GM12878 (cell line): Measurements from ENCODE around the gene RAB3A. TPM values are rescaled to one million over a fixed set of nuclear protein-coding genes. Genes with fewer than 3 reads are reported as not detected.

ENCODE experiments used
- CBFB ChIP-seq: IDR thresholded peaks from 2 replicates; pipeline ENCODE4 v1.6.1; 2016; ENCODE audit warnings: antibody characterized with exemption, low read depth
- CBX5 ChIP-seq: sonication (generic); IDR thresholded peaks from 2 replicates; pipeline ENCODE4 v1.6.1; 2016; ENCODE audit warnings: low read depth, moderate library complexity, mild to moderate bottlenecking, inconsistent platforms
- CHD4 ChIP-seq: fragments of 200-600 bp; sonication (generic); IDR thresholded peaks from 2 replicates; pipeline ENCODE4 v1.6.1; 2016; ENCODE audit warnings: mild to moderate bottlenecking
- DPF2 ChIP-seq: fragments of 450-650 bp; IDR thresholded peaks from 2 replicates; pipeline ENCODE4 v1.6.1; 2017; ENCODE audit warnings: mild to moderate bottlenecking
- EGR1 ChIP-seq, 2 experiments: IDR thresholded peaks; 1 replicate in 1 of 2; 2 replicates in 1 of 2; pipeline ENCODE4 v1.6.1; 2011 to 2012; ENCODE audit warnings: low read depth in 2 of 2, low read length in 2 of 2, borderline replicate concordance in 1 of 2, mild to moderate bottlenecking in 1 of 2, moderate library complexity in 1 of 2
- EP300 ChIP-seq, 2 experiments: fragments of 150-350 bp in 1 of 2; IDR thresholded peaks; 2 replicates each; pipeline ENCODE4 v1.6.1; 2011 to 2012; ENCODE audit warnings: low read depth in 2 of 2, low read length in 2 of 2, borderline replicate concordance in 1 of 2, improper control_type of control experiment in 1 of 2, inconsistent platforms in 1 of 2; ENCODE audit not compliant: control insufficient read depth in 1 of 2
- GABPA ChIP-seq: IDR thresholded peaks from 2 replicates; pipeline ENCODE4 v1.6.1; 2014; ENCODE audit warnings: antibody characterized with exemption, low read depth, mild to moderate bottlenecking, inconsistent platforms
- KLF5 ChIP-seq: fragments of 450-650 bp; IDR thresholded peaks from 2 replicates; pipeline ENCODE4 v1.6.1; 2014; ENCODE audit warnings: mild to moderate bottlenecking; ENCODE audit not compliant: partially characterized antibody
- NFIC ChIP-seq: IDR thresholded peaks from 2 replicates; pipeline ENCODE4 v1.6.1; 2012; ENCODE audit warnings: low read depth, mild to moderate bottlenecking, inconsistent platforms, low read length, moderate library complexity
- POLR2AphosphoS2 ChIP-seq: IDR thresholded peaks from 2 replicates; pipeline ENCODE4 v1.6.1; 2011; ENCODE audit warnings: low read depth, mild to moderate bottlenecking, low read length, improper control_type of control experiment, moderate library complexity
- POLR2AphosphoS5 ChIP-seq: IDR thresholded peaks from 2 replicates; pipeline ENCODE4 v1.6.1; 2011; ENCODE audit warnings: mild to moderate bottlenecking, low read length, inconsistent platforms
- RFX5 ChIP-seq: IDR thresholded peaks from 2 replicates; pipeline ENCODE4 v1.6.1; 2011; ENCODE audit warnings: low read depth, low read length, improper control_type of control experiment
- SREBF1 ChIP-seq: IDR thresholded peaks from 2 replicates; pipeline ENCODE4 v1.6.1; 2012; ENCODE audit warnings: mild to moderate bottlenecking, low read length
- STAT1 ChIP-seq: fragments of 450-650 bp; conservative IDR thresholded peaks from 2 replicates; pipeline ENCODE4 v1.6.1; 2014; ENCODE audit warnings: antibody characterized with exemption, mild to moderate bottlenecking
- ZNF207 ChIP-seq: fragments of 450-650 bp; IDR thresholded peaks from 2 replicates; pipeline ENCODE4 v1.6.1; 2014; ENCODE audit warnings: antibody characterized with exemption, mild to moderate bottlenecking, borderline replicate concordance
- ZNF217 ChIP-seq: fragments of 450-650 bp; IDR thresholded peaks from 2 replicates; pipeline ENCODE4 v1.6.1; 2017; ENCODE audit warnings: antibody characterized with exemption, mild to moderate bottlenecking
- polyA plus RNA-seq, 11 experiments: library from polyadenylated mRNA; depleted of rRNA in 4 of 11; unstranded in 6 of 11; stranded (reverse) in 5 of 11; fragments of >200 nt; fragmentation: Nextera tagmentation in 4 of 11; fragmentation: Illumina TruSeq in 1 of 11; extraction: Ambion mirVana in 4 of 11; extraction: Trizol in 1 of 11; gene quantifications; 1 replicate in 1 of 11; 2 replicates in 10 of 11; pipeline versions ENCODE4 v1.2.1 to v1.2.3, GENCODE V29; 2011 to 2016; ENCODE audit warnings: inconsistent platforms in 2 of 11, missing spikeins in 2 of 11, low read depth in 1 of 11
- total RNA-seq, 4 experiments: library from RNA; depleted of rRNA in 3 of 4; stranded (reverse); fragments of >200 nt in 3 of 4; fragmentation: Illumina TruSeq in 1 of 4; extraction: Trizol in 1 of 4; gene quantifications; 2 replicates each; pipeline versions ENCODE4 v1.2.1 to v1.2.3, GENCODE V29; 2013 to 2021
- TF ChIP-seq, protein P1 (sequence below): IDR thresholded peaks from 2 replicates; pipeline ENCODE4 v1.6.1; 2011; ENCODE audit warnings: borderline replicate concordance, low read depth, mild to moderate bottlenecking, moderate library complexity, low read length; ENCODE audit not compliant: insufficient read depth, poor library complexity, severe bottlenecking
- TF ChIP-seq, protein P2 (sequence below): fragments of 450-650 bp; IDR thresholded peaks from 2 replicates; pipeline ENCODE4 v1.6.1; 2018; ENCODE audit warnings: mild to moderate bottlenecking, low read depth, moderate library complexity; ENCODE audit not compliant: partially characterized antibody
- TF ChIP-seq, protein P3 (sequence below): fragments of 450-650 bp; IDR thresholded peaks from 2 replicates; pipeline ENCODE4 v1.6.1; 2017; ENCODE audit warnings: mild to moderate bottlenecking, moderate library complexity
- TF ChIP-seq, protein P4 (sequence below): fragments of 450-650 bp; IDR thresholded peaks from 2 replicates; pipeline ENCODE4 v1.6.1; 2017; ENCODE audit warnings: borderline replicate concordance

Gene RAB3A
- total and polyA plus RNA-seq, 10 of the 15 experiments (the other 5 are each of a cell fraction or from before 2014, with no cell fraction given): 0.07 to 3.5 (median 1.2) TPM; not detected in 1

DNA sequence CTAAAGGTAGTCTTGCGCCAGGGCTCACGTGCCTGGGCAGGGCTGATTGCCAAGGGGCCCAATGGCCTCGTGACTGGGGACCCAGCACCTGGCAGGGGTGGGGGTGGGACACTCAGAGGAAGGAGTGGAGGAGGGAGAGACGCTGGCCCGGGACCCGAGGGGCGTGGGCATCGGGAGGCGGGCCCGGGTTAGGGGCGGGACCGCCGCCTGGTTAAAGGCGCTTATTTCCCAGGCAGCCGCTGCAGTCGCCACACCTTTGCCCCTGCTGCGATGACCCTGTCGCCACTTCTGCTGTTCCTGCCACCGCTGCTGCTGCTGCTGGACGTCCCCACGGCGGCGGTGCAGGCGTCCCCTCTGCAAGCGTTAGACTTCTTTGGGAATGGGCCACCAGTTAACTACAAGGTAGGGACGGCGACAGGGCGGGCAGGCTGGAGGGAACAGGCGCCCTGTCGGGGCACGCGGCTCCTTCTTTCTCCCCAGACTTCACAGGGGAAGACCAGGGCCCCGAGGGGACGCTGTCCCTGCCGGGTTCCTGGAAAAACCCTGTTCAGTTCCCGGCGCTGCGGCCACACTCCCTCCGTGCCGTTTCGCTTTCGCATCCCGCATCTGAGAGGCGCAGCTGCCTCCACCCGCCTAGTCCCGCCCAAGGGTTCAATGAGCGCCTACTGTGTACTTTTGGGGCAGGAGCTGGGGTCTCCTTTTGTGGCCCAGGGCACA, 30.1 kb downstream of the RAB3A start, which contains the start of gene IFI30 (continued):
- TF ChIP-seq DPF2 (peak; percentile 74), ZNF207 (no peak), POLR2AphosphoS5 (peak; percentile 98), SREBF1 (no peak), KLF5 (no peak), GABPA (no peak), EGR1 (IDR thresholded peaks at IDR 0.05; ENCODE audit: borderline replicate concordance in 1 of 2, low read depth in 2 of 2, low read length in 2 of 2) (no peak), CBFB (peak; percentile 73), EP300 (IDR thresholded peaks at IDR 0.05; ENCODE audit: borderline replicate concordance in 1 of 2, control insufficient read depth in 1 of 2, low read depth in 2 of 2, low read length in 2 of 2) (peak in 1 of 2 experiments; percentile 67; a peak in 1 of 4 replicates), RFX5 (no peak), ZNF217 (no peak), NFIC (no peak), CHD4 (no peak), STAT1 (no peak), POLR2AphosphoS2 (peak; percentile 98), CBX5 (no peak)
- TF ChIP-seq, protein P1, sequence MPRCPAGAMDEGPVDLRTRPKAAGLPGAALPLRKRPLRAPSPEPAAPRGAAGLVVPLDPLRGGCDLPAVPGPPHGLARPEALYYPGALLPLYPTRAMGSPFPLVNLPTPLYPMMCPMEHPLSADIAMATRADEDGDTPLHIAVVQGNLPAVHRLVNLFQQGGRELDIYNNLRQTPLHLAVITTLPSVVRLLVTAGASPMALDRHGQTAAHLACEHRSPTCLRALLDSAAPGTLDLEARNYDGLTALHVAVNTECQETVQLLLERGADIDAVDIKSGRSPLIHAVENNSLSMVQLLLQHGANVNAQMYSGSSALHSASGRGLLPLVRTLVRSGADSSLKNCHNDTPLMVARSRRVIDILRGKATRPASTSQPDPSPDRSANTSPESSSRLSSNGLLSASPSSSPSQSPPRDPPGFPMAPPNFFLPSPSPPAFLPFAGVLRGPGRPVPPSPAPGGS: peak; percentile 36
- TF ChIP-seq, protein P2, sequence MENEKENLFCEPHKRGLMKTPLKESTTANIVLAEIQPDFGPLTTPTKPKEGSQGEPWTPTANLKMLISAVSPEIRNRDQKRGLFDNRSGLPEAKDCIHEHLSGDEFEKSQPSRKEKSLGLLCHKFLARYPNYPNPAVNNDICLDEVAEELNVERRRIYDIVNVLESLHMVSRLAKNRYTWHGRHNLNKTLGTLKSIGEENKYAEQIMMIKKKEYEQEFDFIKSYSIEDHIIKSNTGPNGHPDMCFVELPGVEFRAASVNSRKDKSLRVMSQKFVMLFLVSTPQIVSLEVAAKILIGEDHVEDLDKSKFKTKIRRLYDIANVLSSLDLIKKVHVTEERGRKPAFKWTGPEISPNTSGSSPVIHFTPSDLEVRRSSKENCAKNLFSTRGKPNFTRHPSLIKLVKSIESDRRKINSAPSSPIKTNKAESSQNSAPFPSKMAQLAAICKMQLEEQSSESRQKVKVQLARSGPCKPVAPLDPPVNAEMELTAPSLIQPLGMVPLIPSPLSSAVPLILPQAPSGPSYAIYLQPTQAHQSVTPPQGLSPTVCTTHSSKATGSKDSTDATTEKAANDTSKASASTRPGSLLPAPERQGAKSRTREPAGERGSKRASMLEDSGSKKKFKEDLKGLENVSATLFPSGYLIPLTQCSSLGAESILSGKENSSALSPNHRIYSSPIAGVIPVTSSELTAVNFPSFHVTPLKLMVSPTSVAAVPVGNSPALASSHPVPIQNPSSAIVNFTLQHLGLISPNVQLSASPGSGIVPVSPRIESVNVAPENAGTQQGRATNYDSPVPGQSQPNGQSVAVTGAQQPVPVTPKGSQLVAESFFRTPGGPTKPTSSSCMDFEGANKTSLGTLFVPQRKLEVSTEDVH: no peak
- TF ChIP-seq, protein P3, sequence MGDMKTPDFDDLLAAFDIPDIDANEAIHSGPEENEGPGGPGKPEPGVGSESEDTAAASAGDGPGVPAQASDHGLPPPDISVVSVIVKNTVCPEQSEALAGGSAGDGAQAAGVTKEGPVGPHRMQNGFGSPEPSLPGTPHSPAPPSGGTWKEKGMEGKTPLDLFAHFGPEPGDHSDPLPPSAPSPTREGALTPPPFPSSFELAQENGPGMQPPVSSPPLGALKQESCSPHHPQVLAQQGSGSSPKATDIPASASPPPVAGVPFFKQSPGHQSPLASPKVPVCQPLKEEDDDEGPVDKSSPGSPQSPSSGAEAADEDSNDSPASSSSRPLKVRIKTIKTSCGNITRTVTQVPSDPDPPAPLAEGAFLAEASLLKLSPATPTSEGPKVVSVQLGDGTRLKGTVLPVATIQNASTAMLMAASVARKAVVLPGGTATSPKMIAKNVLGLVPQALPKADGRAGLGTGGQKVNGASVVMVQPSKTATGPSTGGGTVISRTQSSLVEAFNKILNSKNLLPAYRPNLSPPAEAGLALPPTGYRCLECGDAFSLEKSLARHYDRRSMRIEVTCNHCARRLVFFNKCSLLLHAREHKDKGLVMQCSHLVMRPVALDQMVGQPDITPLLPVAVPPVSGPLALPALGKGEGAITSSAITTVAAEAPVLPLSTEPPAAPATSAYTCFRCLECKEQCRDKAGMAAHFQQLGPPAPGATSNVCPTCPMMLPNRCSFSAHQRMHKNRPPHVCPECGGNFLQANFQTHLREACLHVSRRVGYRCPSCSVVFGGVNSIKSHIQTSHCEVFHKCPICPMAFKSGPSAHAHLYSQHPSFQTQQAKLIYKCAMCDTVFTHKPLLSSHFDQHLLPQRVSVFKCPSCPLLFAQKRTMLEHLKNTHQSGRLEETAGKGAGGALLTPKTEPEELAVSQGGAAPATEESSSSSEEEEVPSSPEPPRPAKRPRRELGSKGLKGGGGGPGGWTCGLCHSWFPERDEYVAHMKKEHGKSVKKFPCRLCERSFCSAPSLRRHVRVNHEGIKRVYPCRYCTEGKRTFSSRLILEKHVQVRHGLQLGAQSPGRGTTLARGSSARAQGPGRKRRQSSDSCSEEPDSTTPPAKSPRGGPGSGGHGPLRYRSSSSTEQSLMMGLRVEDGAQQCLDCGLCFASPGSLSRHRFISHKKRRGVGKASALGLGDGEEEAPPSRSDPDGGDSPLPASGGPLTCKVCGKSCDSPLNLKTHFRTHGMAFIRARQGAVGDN: peak; percentile 98
- TF ChIP-seq, protein P4, sequence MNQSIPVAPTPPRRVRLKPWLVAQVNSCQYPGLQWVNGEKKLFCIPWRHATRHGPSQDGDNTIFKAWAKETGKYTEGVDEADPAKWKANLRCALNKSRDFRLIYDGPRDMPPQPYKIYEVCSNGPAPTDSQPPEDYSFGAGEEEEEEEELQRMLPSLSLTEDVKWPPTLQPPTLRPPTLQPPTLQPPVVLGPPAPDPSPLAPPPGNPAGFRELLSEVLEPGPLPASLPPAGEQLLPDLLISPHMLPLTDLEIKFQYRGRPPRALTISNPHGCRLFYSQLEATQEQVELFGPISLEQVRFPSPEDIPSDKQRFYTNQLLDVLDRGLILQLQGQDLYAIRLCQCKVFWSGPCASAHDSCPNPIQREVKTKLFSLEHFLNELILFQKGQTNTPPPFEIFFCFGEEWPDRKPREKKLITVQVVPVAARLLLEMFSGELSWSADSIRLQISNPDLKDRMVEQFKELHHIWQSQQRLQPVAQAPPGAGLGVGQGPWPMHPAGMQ: no peak
